Central memory CD4-positive, alpha-beta T cell (primary cell): Measurements from ENCODE around the gene CABYR.

ENCODE experiments used
- DNase-seq: peaks from one replicate; pipeline ENCODE4 v3.0.0; 2022
- total RNA-seq, 3 experiments: gene quantifications; one replicate each; lab custom pipeline; 2026; lab: John Stamatoyannopoulos, UW

CABYR gene, protein sequence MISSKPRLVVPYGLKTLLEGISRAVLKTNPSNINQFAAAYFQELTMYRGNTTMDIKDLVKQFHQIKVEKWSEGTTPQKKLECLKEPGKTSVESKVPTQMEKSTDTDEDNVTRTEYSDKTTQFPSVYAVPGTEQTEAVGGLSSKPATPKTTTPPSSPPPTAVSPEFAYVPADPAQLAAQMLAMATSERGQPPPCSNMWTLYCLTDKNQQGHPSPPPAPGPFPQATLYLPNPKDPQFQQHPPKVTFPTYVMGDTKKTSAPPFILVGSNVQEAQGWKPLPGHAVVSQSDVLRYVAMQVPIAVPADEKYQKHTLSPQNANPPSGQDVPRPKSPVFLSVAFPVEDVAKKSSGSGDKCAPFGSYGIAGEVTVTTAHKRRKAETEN
- 0.53 to 7.1 (median 1.5) reads per million in 3 experiments for total RNA-seq

DNA sequence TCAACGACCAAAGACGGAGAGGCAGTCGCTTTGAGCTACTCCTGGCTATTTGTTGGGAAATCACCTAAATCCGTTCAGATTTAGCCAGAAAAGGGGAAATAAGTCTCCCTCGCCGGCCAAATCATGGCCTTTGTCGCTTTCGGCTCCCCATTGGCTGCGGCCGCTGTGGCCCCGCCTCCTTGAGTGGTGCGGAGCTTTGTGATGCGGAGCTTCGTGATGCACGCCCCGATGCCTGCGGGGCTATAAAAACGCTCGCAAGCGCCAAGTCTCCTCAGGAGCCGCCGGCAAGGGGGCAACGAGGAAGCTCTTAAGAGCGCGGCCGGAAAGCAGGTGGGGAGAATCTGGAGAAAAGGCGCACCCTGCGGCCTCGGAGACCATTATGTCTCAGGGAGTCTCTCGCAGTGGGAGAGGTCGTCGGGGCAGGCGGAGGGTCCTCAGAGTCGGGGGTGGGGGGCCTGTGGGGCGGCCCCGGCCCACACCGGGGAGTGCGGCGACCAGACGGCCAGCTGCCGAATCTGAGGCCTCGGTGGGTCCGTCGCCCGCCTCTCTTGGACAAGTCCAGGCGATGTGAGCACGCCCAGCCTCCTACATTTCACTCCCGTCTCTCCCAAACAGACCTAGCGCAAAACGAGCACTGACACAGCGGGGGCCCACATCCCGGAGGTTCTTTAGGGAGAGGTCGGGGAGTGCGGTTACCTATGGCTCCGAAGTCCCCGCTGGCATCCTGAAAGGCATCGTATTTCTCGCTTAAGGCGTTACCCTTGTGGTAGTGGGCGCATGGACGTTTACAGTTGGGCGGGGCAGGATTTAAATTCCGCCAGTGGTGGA lies at the start of gene CABYR:
CABYR (plus strand) TSS at position 274 of the 828 bp plus-strand sequence. CDS start 4,053 bp downstream, outside the sequence.
- peak; percentile 67 for DNase-seq

GRCh38 chr18:24089076-24089475 lies 49.8 kb upstream of the CABYR start:
- no peak for DNase-seq

GRCh38 chr18:24089515-24090337 lies 49.1 kb upstream of the CABYR start:
- DNase-seq, result no peak

- DNase-seq, result no peak
Observed at GRCh38 chr18:24090876-24091275, 48.0 kb upstream of the CABYR start.

DNA sequence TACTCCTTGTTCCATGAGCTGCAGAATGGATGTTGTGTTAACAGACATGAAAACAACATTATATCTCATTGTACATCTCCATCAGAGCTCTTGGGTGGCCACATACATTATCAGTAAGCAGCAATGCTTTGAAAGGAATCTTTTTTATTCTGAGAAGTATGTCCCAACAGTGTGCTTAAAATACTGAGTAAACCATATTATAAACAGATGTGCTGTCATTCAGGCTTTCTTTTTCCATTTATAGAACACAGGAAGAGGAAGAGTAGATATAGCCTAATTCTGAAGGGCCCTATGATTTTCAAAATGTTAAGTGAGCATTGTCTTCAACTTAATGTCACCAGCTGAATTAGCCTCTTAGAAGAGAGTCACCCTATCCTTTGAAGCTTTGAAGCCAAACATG lies 44.3 kb upstream of the CABYR start:
- no peak for DNase-seq

DNA sequence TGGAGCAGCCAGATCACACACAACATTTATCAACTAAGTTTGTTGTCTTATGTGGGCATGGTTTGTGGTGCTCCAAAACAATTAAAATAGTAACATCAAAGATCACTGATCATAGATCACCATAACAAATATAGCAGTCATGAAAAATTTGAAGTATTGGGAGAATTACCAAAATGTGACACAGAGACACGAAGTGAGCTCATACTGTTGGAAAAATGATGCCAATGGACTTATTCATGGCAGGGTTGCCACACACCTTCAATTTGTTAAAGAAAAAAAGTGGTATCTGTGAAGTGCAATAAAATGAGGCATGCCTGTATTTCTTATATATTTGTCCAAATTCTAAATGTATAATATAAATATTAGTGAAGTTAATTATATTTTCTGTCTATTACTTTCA lies 42.9 kb upstream of the CABYR start:
- DNase-seq, result no peak

GRCh38 chr18:24103320-24104021 lies 35.4 kb upstream of the CABYR start:
- no peak for DNase-seq

DNA sequence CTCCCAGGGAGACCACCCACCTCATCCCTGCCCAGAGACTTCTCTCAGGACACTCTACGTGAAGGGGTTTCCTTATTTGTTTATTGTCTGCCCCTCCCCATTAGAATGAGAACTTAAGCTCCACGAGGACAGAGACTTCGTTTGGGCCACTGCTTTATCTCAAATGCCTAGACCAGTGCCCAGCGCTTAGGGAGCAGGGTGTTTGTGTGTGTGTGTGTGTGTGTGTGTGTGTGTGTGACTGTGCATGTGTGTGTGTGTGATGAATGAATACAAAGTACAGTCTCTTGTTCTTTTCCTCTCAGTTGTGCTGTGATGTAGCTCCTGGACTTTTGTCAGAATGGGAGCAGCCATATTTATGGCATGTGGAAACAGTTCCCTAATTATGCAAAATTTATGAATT lies 34.4 kb upstream of the CABYR start:
- DNase-seq, result no peak

DNA sequence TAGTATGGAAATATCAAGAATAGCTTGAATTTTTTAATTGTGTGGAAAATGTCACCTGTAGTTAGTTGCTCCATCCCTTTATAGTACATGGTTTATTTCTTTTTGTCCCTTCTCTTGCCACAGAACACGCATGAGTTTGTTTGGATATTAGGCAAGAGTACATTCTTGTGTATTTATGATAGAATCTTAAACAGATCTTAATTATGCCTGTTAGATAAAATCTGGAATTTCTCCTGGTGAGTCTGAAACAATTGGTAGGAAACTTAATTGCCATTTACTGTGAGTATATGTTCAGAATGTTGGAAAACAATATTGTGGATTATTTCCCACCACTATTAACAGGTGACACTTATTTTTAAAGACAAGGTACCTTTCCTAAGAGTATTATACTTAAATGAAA lies 30.2 kb upstream of the CABYR start:
- DNase-seq, result no peak

- no peak for DNase-seq
Observed at GRCh38 chr18:24111936-24112335, 26.9 kb upstream of the CABYR start.

DNA sequence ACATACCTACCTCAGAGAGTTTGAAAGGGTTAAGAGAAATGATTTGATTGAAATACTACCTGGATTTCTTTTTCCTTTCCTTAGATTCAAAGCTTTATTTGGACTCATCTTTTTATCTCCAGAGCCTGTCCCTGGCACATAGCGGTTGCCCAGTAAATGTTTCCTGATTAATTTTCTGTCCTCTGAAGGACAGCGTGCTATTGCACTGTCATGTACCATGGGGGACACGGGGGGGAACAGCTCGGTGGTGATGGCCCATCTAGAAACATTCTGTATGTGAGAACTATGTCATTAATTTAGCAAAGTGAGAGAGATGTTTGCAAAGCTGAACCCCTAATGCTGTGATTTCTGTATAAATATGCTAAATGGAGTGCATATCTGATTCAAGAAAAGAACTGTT lies 26.4 kb upstream of the CABYR start:
- DNase-seq, result no peak

DNA sequence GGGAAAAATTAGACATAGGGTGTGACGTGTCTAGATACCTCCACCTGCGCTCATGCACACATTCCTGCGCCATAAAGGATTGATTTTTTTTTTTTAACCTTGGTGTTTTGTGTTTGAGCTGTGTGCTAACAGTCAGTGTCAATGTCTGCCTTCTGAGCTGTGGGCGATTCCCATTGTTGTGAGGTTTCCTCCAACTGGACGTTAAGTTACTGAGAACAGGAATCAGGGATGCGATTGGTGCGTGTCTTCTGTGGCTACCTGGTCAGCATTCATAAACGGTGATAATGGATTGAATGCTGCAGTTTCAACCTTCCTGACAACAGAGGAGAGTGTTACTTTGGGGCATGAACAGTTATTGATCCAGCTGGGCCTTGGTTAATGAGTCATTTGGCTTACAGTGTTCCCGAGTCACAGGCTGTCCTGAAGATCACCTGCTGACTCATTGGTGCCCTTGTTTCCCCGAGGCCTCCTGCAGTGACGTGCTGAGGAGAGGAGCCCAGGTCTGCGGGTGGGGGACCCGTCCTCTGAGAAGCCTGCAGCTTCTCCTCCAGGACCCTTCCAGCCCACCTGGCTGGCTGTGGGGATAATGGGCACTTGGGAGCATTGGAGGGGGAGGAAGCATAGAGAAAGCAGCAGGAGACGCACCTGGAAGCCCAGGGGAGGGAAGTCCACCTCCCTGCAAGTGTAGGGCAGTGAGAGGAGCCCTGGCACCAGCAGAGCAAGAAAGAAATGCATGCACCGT lies 25.8 kb upstream of the CABYR start:
- DNase-seq, result no peak

DNA sequence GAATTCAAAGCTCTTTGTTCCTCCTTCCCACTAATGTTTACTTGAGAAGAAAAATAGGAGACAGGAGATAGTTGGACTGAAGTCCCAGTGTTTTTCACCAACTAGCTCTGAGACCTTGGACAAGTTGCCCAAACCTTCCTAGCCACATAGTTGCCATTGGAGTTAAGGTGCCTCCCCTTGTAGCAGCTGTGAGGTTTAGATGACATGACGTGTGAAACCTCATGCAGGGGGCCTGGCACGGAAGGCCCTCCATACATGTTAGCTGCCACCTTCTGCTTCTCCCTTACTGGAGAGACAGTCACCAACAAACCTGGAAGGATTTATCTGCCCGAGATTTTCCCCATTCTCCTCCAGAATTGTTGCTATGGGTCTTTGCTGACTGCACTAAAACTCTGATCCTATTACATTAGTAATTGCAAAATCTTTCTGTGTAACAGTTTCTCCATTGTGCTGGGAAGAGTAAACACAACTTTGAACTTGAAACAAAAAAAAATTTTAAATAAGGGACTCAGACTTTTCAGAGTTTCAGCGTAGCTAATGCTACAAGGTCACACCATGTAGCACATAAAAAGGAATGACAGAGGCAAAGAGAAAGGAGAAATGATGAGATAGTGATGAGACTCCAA lies 23.8 kb upstream of the CABYR start:
- no peak for DNase-seq

DNA sequence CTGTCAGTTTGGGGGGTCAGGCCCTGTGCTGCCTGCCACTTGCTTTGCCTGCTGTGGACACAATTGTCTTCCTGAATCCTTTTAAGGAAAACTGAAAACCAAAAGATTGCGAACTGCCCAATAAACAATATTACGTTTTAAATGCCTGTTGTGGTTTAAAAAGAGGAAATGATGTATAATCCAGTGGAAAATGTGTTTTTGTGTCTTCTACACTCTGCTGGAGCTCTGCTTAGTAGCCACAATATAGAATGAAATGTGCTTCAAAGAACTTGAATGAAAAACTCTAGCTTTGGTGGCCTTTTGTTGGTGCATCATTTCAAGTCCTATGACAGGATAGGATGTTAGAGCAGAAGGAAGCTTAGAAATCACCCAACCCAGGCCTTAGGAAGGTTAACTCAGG lies 23.2 kb upstream of the CABYR start:
- DNase-seq, result no peak

DNA sequence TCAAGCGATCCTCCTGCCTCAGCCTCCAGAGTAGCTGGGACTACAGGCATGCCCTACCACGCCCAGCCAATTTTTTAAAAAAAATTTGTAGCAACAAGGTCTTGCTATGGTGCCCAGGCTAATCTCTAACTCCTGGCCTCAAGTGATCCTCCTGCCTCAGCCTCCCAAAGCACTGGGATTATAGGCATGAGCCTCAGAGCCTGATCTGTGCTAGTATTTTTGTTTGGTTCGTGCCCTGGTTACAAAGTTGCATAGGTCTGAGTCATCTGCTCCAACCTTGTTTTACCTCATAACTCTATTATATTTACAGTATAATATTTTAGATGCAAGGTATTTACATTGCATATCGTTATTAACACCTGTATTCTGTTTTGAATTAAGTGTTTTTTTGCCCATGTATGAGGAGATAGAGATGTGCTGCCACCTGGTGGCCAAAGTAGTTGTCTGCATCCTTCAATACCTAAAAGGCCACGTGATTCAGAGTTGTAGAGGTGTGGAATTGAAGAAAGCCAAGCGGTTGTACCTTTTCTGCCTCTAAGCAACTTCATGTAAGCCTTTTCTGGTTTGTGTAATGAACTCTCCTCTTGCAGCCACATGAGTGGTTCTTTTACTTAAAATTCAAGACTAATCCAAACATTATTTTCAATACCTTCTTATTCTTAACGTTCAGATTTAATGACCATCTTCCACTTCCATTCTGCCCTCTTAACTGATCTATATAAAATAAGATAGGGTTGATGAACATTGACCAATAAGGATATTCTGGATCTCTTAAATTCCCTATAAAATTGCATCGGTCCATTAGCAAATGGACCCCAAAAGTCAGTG lies 19.9 kb upstream of the CABYR start:
- peak; percentile 72 for DNase-seq

- DNase-seq, result no peak
Observed at GRCh38 chr18:24120676-24121075, 18.2 kb upstream of the CABYR start.

- DNase-seq, result no peak
Observed at GRCh38 chr18:24121625-24122024, 17.2 kb upstream of the CABYR start.

DNA sequence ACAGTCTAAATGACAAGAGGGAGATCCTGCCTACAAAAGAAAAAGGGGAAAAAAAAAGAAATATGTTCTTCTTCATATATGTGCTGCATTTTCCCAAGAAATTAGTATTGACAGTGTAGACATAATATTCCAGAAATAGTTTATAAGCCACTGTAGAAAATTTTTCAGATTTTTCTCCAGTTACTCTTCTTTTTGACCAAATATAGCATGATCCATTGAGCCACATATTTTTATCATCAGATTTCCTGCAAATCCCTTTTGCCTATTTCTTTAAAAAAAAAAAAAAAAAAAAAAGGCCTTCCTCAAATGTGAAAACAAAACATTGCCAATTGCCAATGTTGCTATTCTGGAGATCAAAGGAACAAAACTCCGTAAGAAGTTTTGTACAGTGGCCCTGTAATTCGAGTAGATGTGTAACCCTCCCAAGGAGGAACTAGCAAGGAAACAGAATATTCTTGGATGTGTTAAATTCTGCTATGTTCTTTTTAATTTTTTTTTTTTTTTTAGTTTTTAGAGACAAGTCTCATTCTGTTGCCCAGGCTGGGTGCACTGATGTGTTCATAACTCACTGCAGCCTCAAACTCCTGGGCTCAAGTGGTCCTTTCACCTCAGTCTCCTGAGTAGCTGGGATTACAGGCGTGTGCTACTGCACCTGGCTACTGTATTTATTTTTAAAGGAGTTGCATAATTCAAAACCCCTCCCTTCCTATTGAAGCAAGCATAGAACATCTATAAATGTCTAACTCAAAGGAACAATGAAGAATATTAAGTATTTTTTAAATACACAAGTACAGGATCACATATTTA lies 12.5 kb upstream of the CABYR start:
- no peak for DNase-seq

DNA sequence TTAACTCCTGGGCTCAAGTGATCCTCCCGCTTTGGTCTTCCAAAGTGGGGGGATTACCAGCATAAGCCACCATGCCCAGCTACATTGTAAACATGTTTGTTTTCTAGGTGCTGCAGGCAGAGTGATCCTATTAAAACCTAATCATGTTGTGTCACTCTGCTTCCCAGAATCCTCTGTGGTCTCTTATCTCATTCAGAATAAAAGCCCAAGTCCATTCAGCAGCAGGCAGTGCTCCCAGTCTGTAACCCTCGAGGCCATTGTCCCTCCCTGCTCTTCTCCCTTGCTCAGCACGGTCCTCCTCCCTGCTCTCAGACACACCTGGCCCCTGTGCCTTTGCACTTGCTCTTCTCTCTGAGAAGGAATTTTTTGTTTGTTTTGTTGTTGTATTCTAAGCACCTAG lies 11.1 kb upstream of the CABYR start:
- DNase-seq, result no peak
